Calu3 (cell line): ENCODE measurements around the gene OPCML. TPM values are rescaled to one million over a fixed set of nuclear protein-coding genes. Genes with fewer than 3 reads are reported as not detected.

Source experiments
- BruUV-seq: library from RNA; stranded (reverse); fragments of 400-500 nt; replicated peaks from 2 replicates; lab custom pipeline; 2021; lab: Mats Ljungman, UMichigan
- CTCF ChIA-PET: fragments of 300-600 bp; sonication (Branson Sonifier 250); formaldehyde crosslinking; loops from one replicate; lab custom pipeline; 2022; ENCODE audit warnings: antibody characterized with exemption; lab: Charles Lee
- DNase-seq: peaks from one replicate; pipeline ENCODE4 v3.0.0; 2022
- H3K27ac Mint-ChIP-seq: one replicate; pipeline ENCODE4 v1.8.0; 2022; ENCODE audit warnings: mixed read lengths; ENCODE audit not compliant: unreplicated experiment
- H3K27me3 Mint-ChIP-seq: one replicate; pipeline ENCODE4 v1.8.0; 2022; ENCODE audit warnings: mixed read lengths; ENCODE audit not compliant: unreplicated experiment
- H3K36me3 Mint-ChIP-seq: one replicate; pipeline ENCODE4 v1.8.0; 2022; ENCODE audit warnings: mild to moderate bottlenecking, moderate library complexity, mixed read lengths; ENCODE audit not compliant: insufficient read depth, unreplicated experiment
- H3K4me1 Mint-ChIP-seq: one replicate; pipeline ENCODE4 v1.8.0; 2022; ENCODE audit warnings: mild to moderate bottlenecking, low read depth, mixed read lengths; ENCODE audit not compliant: unreplicated experiment
- H3K4me3 Mint-ChIP-seq: one replicate; pipeline ENCODE4 v1.8.0; 2022; ENCODE audit warnings: mild to moderate bottlenecking, low read depth, moderate library complexity, mixed read lengths; ENCODE audit not compliant: unreplicated experiment
- H3K9me3 Mint-ChIP-seq: one replicate; pipeline ENCODE4 v1.8.0; 2022; ENCODE audit warnings: low read depth, mixed read lengths; ENCODE audit not compliant: unreplicated experiment
- CTCF ChIP-seq: fragments of 200-600 bp; IDR thresholded peaks from one replicate; pipeline ENCODE4 v1.8.0; 2022; ENCODE audit warnings: antibody characterized with exemption; ENCODE audit not compliant: unreplicated experiment
- intact Hi-C: fragments of 100-400 bp; cut with micrococcal nuclease; formaldehyde crosslinking; loops from one replicate; pipeline ENCODE4 v1.10.0; 2022; ENCODE audit not compliant: unreplicated experiment
- total RNA-seq: library from RNA; stranded (reverse); gene quantifications from 2 replicates; pipeline ENCODE4 v1.2.3, GENCODE V29; 2022

Gene OPCML
- total RNA-seq, 1 experiment from 2014 or later: not detected

DNA sequence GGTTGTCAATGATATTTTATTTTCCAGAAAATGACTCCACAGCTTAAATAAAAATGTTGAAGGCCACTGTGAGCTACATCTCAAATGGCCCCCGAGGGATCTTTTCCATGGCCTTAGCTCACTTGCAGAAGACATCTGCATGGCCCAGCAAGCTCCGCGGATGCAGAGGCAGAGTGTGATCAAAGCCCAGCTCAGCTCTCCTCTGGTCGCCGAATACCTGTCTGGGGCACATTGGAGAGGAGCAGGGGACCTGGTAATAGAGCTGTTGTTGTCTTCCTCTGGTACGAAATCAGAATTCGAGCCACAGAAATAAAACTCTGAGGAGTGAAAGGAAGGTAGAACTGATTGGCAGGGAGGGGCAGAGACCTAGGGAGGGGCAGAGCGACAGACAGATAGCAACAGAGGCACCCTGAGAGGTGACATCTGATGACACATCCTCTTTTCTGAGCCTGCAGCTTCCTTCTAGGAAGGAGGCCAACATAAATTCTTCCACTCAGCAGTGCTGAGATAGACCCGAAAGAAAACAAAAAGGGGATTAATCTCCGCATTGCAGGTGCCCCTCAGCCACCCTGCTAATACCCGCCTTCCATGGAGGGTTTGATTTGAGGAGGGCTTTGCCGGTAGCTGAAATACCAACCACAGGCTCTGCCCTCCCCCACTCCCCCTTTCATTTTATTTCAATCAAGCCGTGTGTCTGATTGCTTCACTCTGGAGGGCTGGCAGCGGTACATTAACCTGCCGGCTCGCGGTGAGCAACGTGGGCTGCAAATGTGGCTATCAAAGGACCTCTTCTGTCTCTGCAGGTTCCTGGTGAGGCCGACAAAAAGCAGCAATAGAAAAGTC is 759.4 kb downstream of the OPCML start:
- DNase-seq: no peak
- no peak overlapping the region for H3K4me3 Mint-ChIP-seq
- no peaks in the 10 kb centered on the region for H3K4me1 Mint-ChIP-seq
- CTCF ChIA-PET: no interaction called here
- no peak for TF ChIP-seq CTCF
- no peaks in the 10 kb centered on the region for H3K36me3 Mint-ChIP-seq
- no peaks in the 10 kb centered on the region for H3K27me3 Mint-ChIP-seq
- no peak overlapping the region for H3K27ac Mint-ChIP-seq
- H3K9me3 Mint-ChIP-seq: peaks cover 14% of the 10 kb centered on the region
- BruUV-seq: no TSS peak
- intact Hi-C loops: no loop called here

- no peak for DNase-seq
- Mint-ChIP-seq H3K27ac (no peak overlapping the region), H3K4me3 (no peak overlapping the region), H3K27me3 (no peaks in the 10 kb centered on the region), H3K9me3 (peaks cover 14% of the 10 kb centered on the region), H3K4me1 (no peaks in the 10 kb centered on the region), H3K36me3 (no peaks in the 10 kb centered on the region)
- no TSS peak for BruUV-seq
- CTCF ChIA-PET: no interaction called here
- intact Hi-C loops: no loop called here
- TF ChIP-seq CTCF: no peak
Measured at GRCh38 chr11:132771746-132772145, 760.6 kb downstream of the OPCML start.

- intact Hi-C loops: no loop called here
- H3K27ac Mint-ChIP-seq: no peak overlapping the region
- peaks cover 16% of the 10 kb centered on the region for H3K9me3 Mint-ChIP-seq
- CTCF ChIA-PET: no interaction called here
- H3K4me1 Mint-ChIP-seq: no peaks in the 10 kb centered on the region
- H3K27me3 Mint-ChIP-seq: no peaks in the 10 kb centered on the region
- no peaks in the 10 kb centered on the region for H3K36me3 Mint-ChIP-seq
- no TSS peak for BruUV-seq
- DNase-seq: no peak
- no peak overlapping the region for H3K4me3 Mint-ChIP-seq
- no peak for TF ChIP-seq CTCF
Measured at GRCh38 chr11:132770829-132771530, 761.3 kb downstream of the OPCML start.

DNA sequence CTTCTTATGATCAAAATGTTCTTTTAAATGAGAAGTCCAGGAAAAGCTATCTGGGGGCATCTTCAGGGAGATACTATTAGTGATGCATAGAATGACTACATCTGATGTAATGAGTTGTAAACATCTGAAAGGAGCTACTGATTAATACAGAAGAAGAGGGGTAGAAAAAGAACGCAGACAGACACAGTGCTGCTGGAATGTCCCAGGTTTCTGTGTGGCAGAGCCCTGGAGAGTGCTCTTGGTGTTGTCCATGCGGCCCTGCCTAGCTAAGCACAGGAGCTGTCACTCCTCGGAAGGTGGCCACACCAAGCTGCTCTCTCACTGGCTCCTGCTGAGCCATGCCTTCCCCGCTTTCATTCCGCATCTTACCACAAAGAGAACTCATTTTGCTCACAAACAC is 768.8 kb downstream of the OPCML start:
- no peak for TF ChIP-seq CTCF
- no peak for DNase-seq
- Mint-ChIP-seq H3K4me1 (no peaks in the 10 kb centered on the region), H3K9me3 (peaks cover 13% of the 10 kb centered on the region), H3K27ac (no peak overlapping the region), H3K36me3 (no peaks in the 10 kb centered on the region), H3K27me3 (no peaks in the 10 kb centered on the region), H3K4me3 (no peak overlapping the region)
- CTCF ChIA-PET: no interaction called here
- no TSS peak for BruUV-seq
- intact Hi-C loops: no loop called here
